Common myeloid progenitor, CD34-positive (primary cell): Measurements from ENCODE around the gene DNAJA3.
A peak's percentile ranks its signal among the peaks of the same experiment; 100 is the strongest.

Experiments
- CTCF ChIA-PET: fragments of 350-600 bp; sonication (Branson Sonifier 250); formaldehyde crosslinking; loops from one replicate; lab custom pipeline; 2021; ENCODE audit warnings: antibody characterized with exemption; lab: Charles Lee
- POLR2A ChIA-PET: fragments of 350-600 bp; sonication (Branson Sonifier 250); formaldehyde crosslinking; loops from one replicate; lab custom pipeline; 2021; ENCODE audit warnings: antibody characterized with exemption; lab: Charles Lee
- DNase-seq, 3 donors: peaks; one replicate each; pipeline versions ENCODE4 v3.0.0 to v3.0.0-alpha.2; 2013
- H3K27ac ChIP-seq, 2 experiments: 1 replicate in 1 of 2; 2 replicates in 1 of 2; pipeline ENCODE4 v1.7.0; 2013; ENCODE audit warnings: inconsistent platforms in 2 of 2, low read length in 2 of 2, mild to moderate bottlenecking in 2 of 2, low read depth in 1 of 2, moderate library complexity in 1 of 2; ENCODE audit not compliant: severe bottlenecking in 2 of 2, insufficient read depth in 1 of 2, poor library complexity in 1 of 2
- H3K27me3 ChIP-seq, 5 experiments: replicated peaks in 2 of 5; 1 replicate in 3 of 5; 2 replicates in 2 of 5; pipeline versions ENCODE4 v1.6.1 to v1.7.0; 2013; ENCODE audit warnings: low read length in 4 of 5, mild to moderate bottlenecking in 2 of 5, moderate library complexity in 2 of 5, inconsistent platforms in 1 of 5; ENCODE audit not compliant: insufficient read depth in 5 of 5, control insufficient read depth in 4 of 5
- H3K36me3 ChIP-seq, 4 experiments: 1 replicate in 2 of 4; 2 replicates in 2 of 4; pipeline versions ENCODE4 v1.6.1 to v1.7.0; 2013; ENCODE audit warnings: low read length in 3 of 4, control low read depth in 1 of 4, mild to moderate bottlenecking in 1 of 4; ENCODE audit not compliant: control insufficient read depth in 4 of 4, insufficient read depth in 4 of 4
- H3K4me1 ChIP-seq, 4 experiments: 1 replicate in 3 of 4; 2 replicates in 1 of 4; pipeline versions ENCODE4 v1.6.1 to v1.7.1; 2013; ENCODE audit warnings: low read length in 3 of 4, mild to moderate bottlenecking in 3 of 4, control low read depth in 1 of 4, inconsistent platforms in 1 of 4, moderate library complexity in 1 of 4; ENCODE audit not compliant: control insufficient read depth in 4 of 4, insufficient read depth in 4 of 4; ENCODE audit errors: control extremely low read depth in 1 of 4
- H3K4me3 ChIP-seq, 7 experiments: 1 replicate in 4 of 7; 2 replicates in 3 of 7; pipeline versions ENCODE4 v1.5.1 to v1.7.0; 2013; ENCODE audit warnings: mild to moderate bottlenecking in 7 of 7, low read length in 6 of 7, moderate library complexity in 6 of 7, inconsistent platforms in 2 of 7, low read depth in 2 of 7, control low read depth in 1 of 7; ENCODE audit not compliant: insufficient read depth in 4 of 7, control insufficient read depth in 1 of 7; ENCODE audit errors: extremely low read depth in 1 of 7
- H3K9me3 ChIP-seq, 5 experiments: 1 replicate in 4 of 5; 2 replicates in 1 of 5; pipeline versions ENCODE4 v1.6.1 to v1.7.1; 2013; ENCODE audit warnings: low read length in 4 of 5, mild to moderate bottlenecking in 2 of 5, inconsistent platforms in 1 of 5, low read depth in 1 of 5, moderate library complexity in 1 of 5; ENCODE audit not compliant: control insufficient read depth in 4 of 5, insufficient read depth in 2 of 5; ENCODE audit errors: control extremely low read depth in 1 of 5
- WGBS: methylation state at CpG from one replicate; pipeline ENCODE4 v1.1.5; 2013; ENCODE audit not compliant: insufficient coverage; 5-methylcytosine and 5-hydroxymethylcytosine counted together

Gene DNAJA3

GRCh38 chr16:4426021-4426684 is 485 bp downstream of the DNAJA3 start:
- peak overlapping the region; percentile 76 to 99 (median 89) for H3K4me3 ChIP-seq
- peaks cover 0 to 16% (median 7%) of the 10 kb centered on the region in 4 experiments for H3K36me3 ChIP-seq
- ChIA-PET CTCF (no interaction called here), POLR2A (no interaction called here)
- peaks cover 10 to 20% (median 18%) of the 10 kb centered on the region in 4 experiments for H3K4me1 ChIP-seq
- no peaks in the 10 kb centered on the region for H3K27me3 ChIP-seq
- no peak for DNase-seq
- H3K9me3 ChIP-seq = no peaks in the 10 kb centered on the region
- H3K27ac ChIP-seq = peak overlapping the region; percentile 91 to 94
- under 1% methylated on average over 26 of the region's 31 CpGs for WGBS

- Histone ChIP-seq H3K9me3 (no peaks in the 10 kb centered on the region), H3K27ac (peak overlapping the region in 1 of 2 experiments; percentile 94), H3K4me3 (peak overlapping the region in 6 of 7 experiments; percentile 79 to 99 (median 90)), H3K27me3 (no peaks in the 10 kb centered on the region), H3K4me1 (peaks cover 10 to 20% (median 18%) of the 10 kb centered on the region in 4 experiments), H3K36me3 (peaks cover 0 to 19% (median 11%) of the 10 kb centered on the region in 4 experiments)
- ChIA-PET POLR2A (no interaction called here), CTCF (interaction anchor here (1.0 kb wide), 2 partner anchors 11 to 32 kb away, joined by 3 read pairs; no protein-coding TSS in a partner anchor)
- no peak for DNase-seq
- WGBS = 97% methylated on average over 10 of the region's 12 CpGs
Observed at GRCh38 chr16:4426722-4427372, 1.2 kb downstream of the DNAJA3 start.

- peaks cover 0 to 26% (median 13%) of the 10 kb centered on the region in 4 experiments for H3K36me3 ChIP-seq
- H3K9me3 ChIP-seq = no peaks in the 10 kb centered on the region
- no peak overlapping the region for H3K27ac ChIP-seq
- no peaks in the 10 kb centered on the region for H3K27me3 ChIP-seq
- 100% methylated on average over 6 of the region's 7 CpGs for WGBS
- POLR2A ChIA-PET = no interaction called here
- DNase-seq = no peak
- H3K4me1 ChIP-seq = peaks cover 10 to 20% (median 18%) of the 10 kb centered on the region in 4 experiments
- CTCF ChIA-PET = interaction anchor here (0.7 to 1.6 kb wide), 4 partner anchors 10 to 50 kb away, joined by 3 to 5 read pairs (median 3); no protein-coding TSS in a partner anchor
- H3K4me3 ChIP-seq = no peak overlapping the region
Observed at GRCh38 chr16:4428500-4428899, 2.8 kb downstream of the DNAJA3 start.

- peaks cover 7 to 14% (median 11%) of the 10 kb centered on the region in 4 experiments for H3K4me1 ChIP-seq
- H3K36me3 ChIP-seq = peaks cover 1 to 48% (median 31%) of the 10 kb centered on the region in 4 experiments
- no peak overlapping the region for H3K27ac ChIP-seq
- no peak overlapping the region for H3K4me3 ChIP-seq
- ChIA-PET CTCF (no interaction called here), POLR2A (no interaction called here)
- WGBS = 97% methylated on average over 9 of the region's 9 CpGs
- no peaks in the 10 kb centered on the region for H3K9me3 ChIP-seq
- no peak for DNase-seq
- no peaks in the 10 kb centered on the region for H3K27me3 ChIP-seq
Observed at GRCh38 chr16:4431023-4431422, 5.4 kb downstream of the DNAJA3 start.

GRCh38 chr16:4433228-4433627 is 7.6 kb downstream of the DNAJA3 start:
- H3K27me3 ChIP-seq = no peaks in the 10 kb centered on the region

GRCh38 chr16:4433914-4434787 is 8.5 kb downstream of the DNAJA3 start:
- Histone ChIP-seq H3K27ac (peak overlapping the region in 1 of 2 experiments; percentile 69), H3K36me3 (peaks cover 11 to 66% (median 39%) of the 10 kb centered on the region in 4 experiments), H3K4me3 (no peak overlapping the region), H3K27me3 (no peaks in the 10 kb centered on the region), H3K9me3 (no peaks in the 10 kb centered on the region), H3K4me1 (peaks cover 0 to 5% (median 1%) of the 10 kb centered on the region in 4 experiments)
- DNase-seq = peak in 1 of 3 donors; percentile 21
- POLR2A ChIA-PET = no interaction called here
- CTCF ChIA-PET = interaction anchor here (0.9 to 1.9 kb wide), 2 partner anchors 15 to 32 kb away, joined by 4 to 5 read pairs; no protein-coding TSS in a partner anchor
- WGBS = 88% methylated on average over 8 of the region's 12 CpGs

More at GRCh38 chr16:4433228-4433627, 7.6 kb downstream of the DNAJA3 start:
- H3K4me1 ChIP-seq = no peaks in the 10 kb centered on the region
- peaks cover 11 to 62% (median 39%) of the 10 kb centered on the region in 4 experiments for H3K36me3 ChIP-seq
- POLR2A ChIA-PET = no interaction called here
- H3K27ac ChIP-seq = peak overlapping the region in 1 of 2 experiments; percentile 69
- 93% methylated on average over 4 of the region's 4 CpGs for WGBS
- DNase-seq = no peak
- H3K4me3 ChIP-seq = no peak overlapping the region
- no peaks in the 10 kb centered on the region for H3K9me3 ChIP-seq
- CTCF ChIA-PET = no interaction called here
